Measurements from ENCODE around the gene LGALS9.

LGALS9 gene
- total RNA-seq: 86.0 to 325 (median 174) reads per million in 17 experiments

GRCh38 chr17:27630607-27631410 lies at the start of gene LGALS9:
Gene LGALS9 (plus strand): TSS chr17:27631188. CDS start chr17:27631266, 78 bp downstream.
- DNase-seq: peak; percentile 74 to 85 (median 77)

GRCh38 chr17:27582696-27583095 lies 48.3 kb upstream of the LGALS9 start:
- no peak for DNase-seq

GRCh38 chr17:27585153-27585681 lies 45.8 kb upstream of the LGALS9 start:
- DNase-seq: no peak

GRCh38 chr17:27585792-27586191 lies 45.2 kb upstream of the LGALS9 start:
- no peak for DNase-seq

- DNase-seq: no peak
These were observed 44.7 kb upstream of the LGALS9 start for GRCh38 chr17:27586203-27586721.

GRCh38 chr17:27588354-27588753 lies 42.6 kb upstream of the LGALS9 start:
- no peak for DNase-seq

- DNase-seq: no peak
These were observed 40.1 kb upstream of the LGALS9 start for GRCh38 chr17:27590864-27591263.

GRCh38 chr17:27591986-27592385 lies 39.0 kb upstream of the LGALS9 start:
- DNase-seq: no peak

- no peak for DNase-seq
These were observed 37.6 kb upstream of the LGALS9 start for GRCh38 chr17:27593232-27593856.

GRCh38 chr17:27593857-27594255 lies 37.1 kb upstream of the LGALS9 start:
- DNase-seq: no peak

GRCh38 chr17:27595208-27595607 lies 35.8 kb upstream of the LGALS9 start:
- DNase-seq: no peak

- no peak for DNase-seq
These were observed 34.9 kb upstream of the LGALS9 start for GRCh38 chr17:27596096-27596495.

GRCh38 chr17:27596566-27597187 lies 34.3 kb upstream of the LGALS9 start:
- DNase-seq: no peak

- no peak for DNase-seq
These were observed 33.8 kb upstream of the LGALS9 start for GRCh38 chr17:27597188-27597580.

- no peak for DNase-seq
These were observed 33.1 kb upstream of the LGALS9 start for GRCh38 chr17:27597783-27598320.

GRCh38 chr17:27598337-27599050 lies 32.5 kb upstream of the LGALS9 start:
- no peak for DNase-seq

- DNase-seq: no peak
These were observed 30.5 kb upstream of the LGALS9 start for GRCh38 chr17:27600471-27600870.

GRCh38 chr17:27601069-27601974 lies 29.7 kb upstream of the LGALS9 start:
- DNase-seq: peak; percentile 82 to 91 (median 86)

GRCh38 chr17:27601975-27602302 lies 29.0 kb upstream of the LGALS9 start:
- no peak for DNase-seq

- DNase-seq: peak; percentile 79 to 88 (median 86)
These were observed 28.1 kb upstream of the LGALS9 start for GRCh38 chr17:27602721-27603420.

GRCh38 chr17:27603421-27603770 lies 27.6 kb upstream of the LGALS9 start:
- no peak for DNase-seq

Measured in suppressor macrophage (primary cell).